Thyroid gland (tissue), 4 donors: ENCODE measurements around the gene DENND2D. TPM values are rescaled to one million over a fixed set of nuclear protein-coding genes. Genes with fewer than 3 reads are reported as not detected.

ENCODE experiments used
- DNase-seq, 2 donors: peaks; one replicate each; pipeline ENCODE4 v3.0.0-alpha.2; 2019
- H3K27ac ChIP-seq, 3 donors: fragments of 200-600 bp; sonication (generic); 1 replicate in 2 of 3; 2 replicates in 1 of 3; pipeline ENCODE4 v1.5.1; 2016 to 2019; ENCODE audit warnings: mild to moderate bottlenecking in 1 of 3, moderate library complexity in 1 of 3
- H3K27me3 ChIP-seq: fragments of 200-600 bp; sonication (generic); one replicate; pipeline ENCODE4 v1.5.1; 2019
- H3K36me3 ChIP-seq, 2 donors: fragments of 200-600 bp; sonication (generic); one replicate each; pipeline ENCODE4 v1.5.1; 2016 to 2019
- H3K4me1 ChIP-seq, 2 donors: fragments of 200-600 bp; sonication (generic); one replicate each; pipeline ENCODE4 v1.5.1; 2017 to 2019
- H3K4me3 ChIP-seq, 3 donors: fragments of 200-600 bp; sonication (generic); replicated peaks in 1 of 3; 1 replicate in 2 of 3; 2 replicates in 1 of 3; pipeline ENCODE4 v1.5.1; 2016; ENCODE audit warnings: mild to moderate bottlenecking in 1 of 3
- H3K9me3 ChIP-seq: fragments of 200-600 bp; sonication (generic); one replicate; pipeline ENCODE4 v1.5.1; 2017
- CTCF ChIP-seq, 6 experiments: fragments of 200-600 bp in 3 of 6; fragments of 450-650 bp in 3 of 6; sonication (generic) in 3 of 6; IDR thresholded peaks; one replicate each; pipeline ENCODE4 v1.5.1; 2016 to 2019; ENCODE audit warnings: antibody characterized with exemption in 6 of 6, mild to moderate bottlenecking in 2 of 6, inconsistent platforms in 1 of 6, moderate library complexity in 1 of 6
- POLR2A ChIP-seq, 2 donors: fragments of 450-650 bp; IDR thresholded peaks; one replicate each; pipeline ENCODE4 v1.6.1; 2017; ENCODE audit warnings: antibody characterized with exemption in 2 of 2, mild to moderate bottlenecking in 2 of 2, moderate library complexity in 1 of 2
- WGBS, 2 donors: methylation state at CpG; one replicate each; pipeline ENCODE4 v1.1.5; 2017; 5-methylcytosine and 5-hydroxymethylcytosine counted together
- intact Hi-C: fragments of 100-400 bp; cut with DNase I; formaldehyde crosslinking; loops from one replicate; pipeline ENCODE4 v1.15.1; 2023
- total RNA-seq, 4 donors: library from RNA; depleted of rRNA; stranded (reverse); fragments of >200 nt; gene quantifications; one replicate each; pipeline ENCODE4 v1.2.3, GENCODE V29; 2016

Gene DENND2D
- total RNA-seq, 4 donors from 2014 or later: 45.1 to 53.3 (median 49.4) TPM

- no peaks in the 10 kb centered on the region for H3K9me3 ChIP-seq
- H3K27ac ChIP-seq: no peak overlapping the region
- intact Hi-C loops: no loop called here
- H3K4me3 ChIP-seq: no peak overlapping the region
- no peaks in the 10 kb centered on the region for H3K27me3 ChIP-seq
- H3K36me3 ChIP-seq: peaks cover 0 to 11% of the 10 kb centered on the region in 2 donors
- no peak for DNase-seq
- no peaks in the 10 kb centered on the region for H3K4me1 ChIP-seq
- 96 to 97% methylated on average over 5 of the region's 5 CpGs for WGBS, 2 donors
- no peak for TF ChIP-seq CTCF (IDR thresholded peaks at IDR 0.05)
Measured at GRCh38 chr1:111154021-111154999, 46.1 kb downstream of the DENND2D start.

GRCh38 chr1:111151838-111152237, 48.6 kb downstream of the DENND2D start:
- WGBS, 2 donors: 77 to 86% methylated on average over 3 of the region's 3 CpGs

DNA sequence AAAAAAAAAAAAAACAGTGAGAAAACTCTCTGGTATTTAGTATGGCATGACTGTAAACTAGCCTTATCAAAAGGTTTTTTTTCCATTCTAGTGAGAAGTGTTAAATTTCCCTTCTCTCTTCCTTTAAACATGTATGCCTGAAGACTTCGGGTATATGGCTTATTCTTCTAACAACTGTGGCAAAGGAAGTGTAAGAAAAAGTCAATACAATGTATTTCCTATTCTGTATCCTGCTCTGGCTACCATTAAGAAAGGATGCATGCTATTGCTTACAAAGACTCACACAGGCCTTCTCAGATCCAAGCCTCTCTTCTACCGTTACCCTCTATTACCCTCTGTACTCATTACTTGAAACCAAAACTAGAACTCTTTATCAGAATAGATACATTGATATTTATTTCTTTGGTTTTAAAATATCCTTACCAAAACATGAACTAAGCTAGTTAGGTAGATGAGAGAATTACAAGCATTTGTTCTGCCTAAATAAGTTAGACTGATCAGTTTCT, 52.0 kb downstream of the DENND2D start:
- no peak for TF ChIP-seq CTCF (IDR thresholded peaks at IDR 0.05)
- no peak for TF ChIP-seq POLR2A (IDR thresholded peaks at IDR 0.05)
- intact Hi-C loops: no loop called here
- Histone ChIP-seq H3K9me3 (no peaks in the 10 kb centered on the region), H3K4me3 (no peak overlapping the region), H3K27ac (no peak overlapping the region), H3K36me3 (peaks cover 0 to 15% of the 10 kb centered on the region in 2 donors), H3K4me1 (no peaks in the 10 kb centered on the region), H3K27me3 (no peaks in the 10 kb centered on the region)
- 84 to 85% methylated on average over 2 of the region's 2 CpGs for WGBS, 2 donors
- no peak for DNase-seq

More at GRCh38 chr1:111151838-111152237, 48.6 kb downstream of the DENND2D start:
- no peak overlapping the region for H3K4me3 ChIP-seq
- intact Hi-C loops: no loop called here
- no peaks in the 10 kb centered on the region for H3K27me3 ChIP-seq
- no peak overlapping the region for H3K27ac ChIP-seq
- TF ChIP-seq POLR2A (IDR thresholded peaks at IDR 0.05): no peak
- TF ChIP-seq CTCF (IDR thresholded peaks at IDR 0.05): no peak
- no peak for DNase-seq
- no peaks in the 10 kb centered on the region for H3K4me1 ChIP-seq
- H3K9me3 ChIP-seq: no peaks in the 10 kb centered on the region
- H3K36me3 ChIP-seq: peaks cover 0 to 16% of the 10 kb centered on the region in 2 donors

DNA sequence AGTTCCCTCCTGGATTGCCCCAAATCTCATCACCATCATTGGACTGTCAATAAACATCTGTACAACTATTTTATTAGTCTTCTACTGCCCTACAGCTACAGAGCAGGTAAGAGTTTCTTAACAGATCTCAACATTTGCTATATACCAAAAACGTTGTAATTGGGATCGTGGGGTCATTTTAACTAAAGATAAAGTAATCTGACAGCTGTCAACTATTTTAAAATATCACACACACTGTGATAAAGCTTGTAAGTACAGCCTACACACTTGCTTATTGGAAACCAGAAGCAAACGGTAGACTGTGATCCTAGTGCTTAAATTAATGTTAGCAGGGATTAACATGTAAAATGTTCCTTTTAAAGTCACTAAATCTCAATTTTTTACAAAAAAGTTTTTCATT, 52.5 kb downstream of the DENND2D start:
- DNase-seq: no peak
- TF ChIP-seq POLR2A (IDR thresholded peaks at IDR 0.05) (no peak), CTCF (IDR thresholded peaks at IDR 0.05) (no peak)
- no peak overlapping the region for H3K27ac ChIP-seq
- H3K4me1 ChIP-seq: no peaks in the 10 kb centered on the region
- H3K27me3 ChIP-seq: no peaks in the 10 kb centered on the region
- intact Hi-C loops: no loop called here
- peaks cover 0 to 11% of the 10 kb centered on the region in 2 donors for H3K36me3 ChIP-seq
- no peak overlapping the region for H3K4me3 ChIP-seq
- WGBS, 2 donors: 80 to 86% methylated on average over 3 of the region's 3 CpGs
- no peaks in the 10 kb centered on the region for H3K9me3 ChIP-seq
